Retinal pigment epithelial cell (primary cell): ENCODE measurements around the gene ARSA.
A peak's percentile ranks its signal among the peaks of the same experiment; 100 is the strongest.

Experiments used
- DNase-seq: peaks from one replicate; pipeline ENCODE4 v3.0.0-alpha.2; 2010; ENCODE audit warnings: low read depth
- H3K4me3 ChIP-seq: 2 replicates; pipeline ENCODE4 v1.5.1; 2011; ENCODE audit warnings: mild to moderate bottlenecking, low read length, control low read depth, moderate library complexity
- CTCF ChIP-seq: conservative IDR thresholded peaks from 2 replicates; pipeline ENCODE4 v1.5.1; 2011; ENCODE audit warnings: low read depth, low read length, control low read depth, inconsistent platforms

The ARSA gene

DNA sequence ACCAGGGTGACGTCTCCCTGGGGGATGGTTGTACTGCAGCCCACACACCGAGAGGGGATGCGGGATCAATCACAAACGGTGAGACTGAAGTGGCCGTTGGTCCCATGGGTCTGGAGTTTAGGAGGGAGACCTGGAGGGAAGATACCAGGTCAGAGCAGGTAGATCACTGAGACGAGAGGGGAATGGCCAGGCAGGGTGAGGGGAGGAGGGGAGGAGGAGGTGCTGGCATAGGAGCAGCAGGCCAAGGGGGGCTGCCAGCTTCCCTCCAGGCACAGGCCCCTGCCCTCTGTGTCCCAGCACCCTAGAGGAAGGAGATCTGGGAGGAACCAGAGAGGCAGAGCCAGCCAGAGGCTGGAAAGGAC lies 20.3 kb downstream of the ARSA start:
- DNase-seq = no peak
- TF ChIP-seq CTCF = no peak
- H3K4me3 ChIP-seq = no peak overlapping the region

- no peak for TF ChIP-seq CTCF
- H3K4me3 ChIP-seq = no peak overlapping the region
- no peak for DNase-seq
Observed at GRCh38 chr22:50606946-50607658, 20.9 kb downstream of the ARSA start.

DNA sequence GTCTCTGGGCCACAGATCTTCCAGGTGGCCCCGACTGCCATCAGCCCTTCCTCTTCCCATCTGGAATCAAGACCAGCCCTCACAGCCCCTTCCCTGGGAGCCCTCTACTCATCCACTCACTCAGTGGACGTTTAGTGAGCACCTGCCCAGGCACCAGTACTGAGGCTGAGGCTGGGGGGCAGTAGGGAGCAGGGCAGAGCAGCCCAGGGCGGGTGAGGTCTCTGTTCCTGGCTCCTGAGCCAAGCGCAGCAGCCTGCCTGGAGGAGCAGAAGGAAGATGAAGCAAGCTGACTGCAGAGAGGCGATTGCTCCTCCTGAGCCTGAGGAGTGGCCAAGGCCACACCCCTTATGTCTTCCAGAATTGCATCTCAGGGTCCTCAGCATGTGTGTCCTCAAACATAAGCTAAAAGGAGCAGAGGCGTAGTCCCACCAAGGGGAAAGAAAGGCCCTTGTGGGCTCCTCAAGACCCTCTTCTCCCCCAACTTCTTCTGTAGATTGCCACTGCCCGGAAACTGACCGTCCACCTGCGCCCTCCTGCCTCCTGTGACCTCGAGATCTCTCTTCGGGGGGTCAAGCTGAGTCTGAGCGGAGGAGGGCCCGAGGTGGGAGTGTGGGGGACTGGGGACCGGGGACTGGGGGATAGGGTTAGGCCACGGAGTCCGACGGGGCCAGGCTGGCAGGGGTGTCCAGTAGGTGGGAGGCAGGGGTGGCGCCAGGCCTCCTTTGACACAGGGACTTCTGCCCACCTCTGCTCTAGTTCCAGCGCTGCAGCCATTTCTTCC lies 21.6 kb downstream of the ARSA start:
- peak; percentile 18 for TF ChIP-seq CTCF
- no peak overlapping the region for H3K4me3 ChIP-seq

GRCh38 chr22:50605613-50606074 lies 22.3 kb downstream of the ARSA start:
- TF ChIP-seq CTCF = no peak
- H3K4me3 ChIP-seq = no peak overlapping the region

More for the DNA sequence above, 21.6 kb downstream of the ARSA start:
- DNase-seq = no peak

DNA sequence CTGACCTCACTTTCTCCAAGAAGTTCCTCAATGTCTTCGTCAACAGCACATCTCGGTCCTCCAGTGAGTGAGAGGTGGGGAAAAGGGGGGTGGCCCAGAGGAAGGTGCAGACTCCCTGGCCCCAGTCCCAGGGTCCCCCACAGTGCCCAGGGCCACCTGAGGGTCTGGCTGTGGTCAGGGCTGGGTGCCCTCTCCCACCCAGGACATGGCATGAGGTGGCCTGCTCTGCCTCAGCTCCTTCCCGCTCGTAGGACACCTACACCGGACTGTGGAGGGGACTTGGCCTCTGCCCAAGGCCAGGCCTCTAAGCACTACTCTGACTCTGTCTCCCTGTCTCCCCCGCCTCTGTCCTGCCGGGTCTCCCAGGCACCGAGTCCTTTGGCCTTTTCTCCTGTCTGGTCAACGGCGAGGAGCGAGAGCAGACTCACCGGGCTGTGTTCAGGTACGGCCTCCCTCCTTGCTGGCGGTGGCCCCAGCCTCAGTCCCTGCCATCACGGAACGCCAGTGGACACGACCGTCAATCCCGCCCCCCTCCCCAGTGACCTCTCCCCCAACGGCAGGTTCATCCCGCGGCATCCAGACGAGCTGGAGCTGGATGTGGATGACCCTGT lies 22.8 kb downstream of the ARSA start:
- H3K4me3 ChIP-seq = no peak overlapping the region
- no peak for DNase-seq
- no peak for TF ChIP-seq CTCF

More at GRCh38 chr22:50605613-50606074, 22.3 kb downstream of the ARSA start:
- no peak for DNase-seq

- TF ChIP-seq CTCF = no peak
- no peak for DNase-seq
- no peak overlapping the region for H3K4me3 ChIP-seq
Observed at GRCh38 chr22:50604256-50605001, 23.5 kb downstream of the ARSA start.
